K562 (cell line): ENCODE data around the gene EBI3. TPM values are rescaled to one million over a fixed set of nuclear protein-coding genes. Genes with fewer than 3 reads are reported as not detected.
A peak's percentile ranks its signal among the peaks of the same experiment; 100 is the strongest.

ENCODE experiments used
- ETS2 ChIP-seq: IDR thresholded peaks from 2 replicates; pipeline ENCODE4 v1.6.1; 2016; ENCODE audit warnings: borderline replicate concordance, missing genetic modification characterization, mild to moderate bottlenecking, moderate library complexity, missing compliant biosample characterization; ENCODE audit not compliant: poor library complexity, severe bottlenecking
- LCOR ChIP-seq: sonication (generic); formaldehyde crosslinking; IDR thresholded peaks from 2 replicates; pipeline ENCODE4 v1.8.0; 2022; ENCODE audit warnings: mild to moderate bottlenecking, missing genetic modification reagents
- NRF1 ChIP-seq, 2 experiments: fragments of 450-650 bp; IDR thresholded peaks in 1 of 2; conservative IDR thresholded peaks in 1 of 2; 2 replicates each; pipeline ENCODE4 v1.6.1; 2014; ENCODE audit warnings: mild to moderate bottlenecking in 2 of 2
- SIX5 ChIP-seq, 2 experiments: IDR thresholded peaks; 2 replicates each; pipeline ENCODE4 v1.6.1; 2011; ENCODE audit warnings: low read length in 2 of 2, borderline replicate concordance in 1 of 2, low read depth in 1 of 2, mild to moderate bottlenecking in 1 of 2, moderate library complexity in 1 of 2; ENCODE audit not compliant: insufficient read depth in 1 of 2
- SMAD2 ChIP-seq: fragments of 150-350 bp; IDR thresholded peaks from 2 replicates; pipeline ENCODE4 v1.6.1; 2014; ENCODE audit warnings: low read depth, mild to moderate bottlenecking, low read length
- TAF9B ChIP-seq: fragments of 450-650 bp; IDR thresholded peaks from 2 replicates; pipeline ENCODE4 v1.6.1; 2018; ENCODE audit warnings: mild to moderate bottlenecking; ENCODE audit not compliant: partially characterized antibody
- ZNF239 ChIP-seq: fragments of 250-450 bp; sonication (Bioruptor Pico); IDR thresholded peaks from 2 replicates; pipeline ENCODE4 v1.4.0; 2020; ENCODE audit warnings: mild to moderate bottlenecking
- ZNF316 ChIP-seq: fragments of 450-650 bp; IDR thresholded peaks from 2 replicates; pipeline ENCODE4 v1.6.1; 2016
- ZNF354B ChIP-seq: fragments of 250-450 bp; sonication (Bioruptor Pico); IDR thresholded peaks from 2 replicates; pipeline ENCODE4 v1.4.0; 2020
- ZSCAN32 ChIP-seq: fragments of 450-650 bp; formaldehyde crosslinking; IDR thresholded peaks from 2 replicates; pipeline ENCODE4 v1.4.0; 2020; ENCODE audit warnings: mild to moderate bottlenecking, moderate library complexity
- ZZZ3 ChIP-seq: fragments of 450-650 bp; IDR thresholded peaks from 2 replicates; pipeline ENCODE4 v1.6.1; 2016; ENCODE audit warnings: antibody characterized with exemption, mild to moderate bottlenecking, moderate library complexity
- polyA plus RNA-seq, 8 experiments: library from polyadenylated mRNA; depleted of rRNA in 4 of 8; stranded (reverse) in 5 of 8; unstranded in 3 of 8; fragments of >200 nt; fragmentation: Nextera tagmentation in 2 of 8; fragmentation: Illumina TruSeq in 1 of 8; extraction: Ambion mirVana in 2 of 8; extraction: Trizol in 1 of 8; gene quantifications; 2 replicates each; pipeline versions ENCODE4 v1.2.1 to v1.2.3, GENCODE V29; 2011 to 2014; ENCODE audit warnings: inconsistent platforms in 1 of 8, missing spikeins in 1 of 8
- total RNA-seq, 7 experiments: library from RNA; depleted of rRNA in 6 of 7; stranded (reverse); fragments of >200 nt in 6 of 7; fragmentation: Illumina TruSeq in 2 of 7; extraction: Trizol in 2 of 7; gene quantifications; 2 replicates each; pipeline versions ENCODE4 v1.2.1 to v1.2.3, GENCODE V29; 2011 to 2021; ENCODE audit warnings: low replicate concordance in 1 of 7
- TF ChIP-seq, protein P1 (sequence below): sonication (generic); formaldehyde crosslinking; IDR thresholded peaks from 2 replicates; pipeline ENCODE4 v1.8.1; 2023; ENCODE audit warnings: mild to moderate bottlenecking, missing genetic modification reagents
- TF ChIP-seq, protein P2 (sequence below), 2 experiments: IDR thresholded peaks; 2 replicates each; pipeline ENCODE4 v1.6.1; 2012; ENCODE audit warnings: improper control_type of control experiment in 2 of 2, low read depth in 2 of 2, low read length in 2 of 2, borderline replicate concordance in 1 of 2
- TF ChIP-seq, protein P3 (sequence below), 3 experiments: fragments of 200-800 bp in 1 of 3; sonication (Bioruptor generic) in 1 of 3; sonication (generic) in 1 of 3; formaldehyde crosslinking in 1 of 3; IDR thresholded peaks; 2 replicates each; pipeline versions ENCODE4 v1.6.1 to v1.8.0; 2016 to 2022; ENCODE audit warnings: mild to moderate bottlenecking in 2 of 3, missing compliant biosample characterization in 2 of 3, missing genetic modification characterization in 2 of 3, missing genetic modification reagents in 1 of 3
- TF ChIP-seq, protein P4 (sequence below): sonication (generic); formaldehyde crosslinking; IDR thresholded peaks from 2 replicates; pipeline ENCODE4 v1.8.1; 2023; ENCODE audit warnings: mild to moderate bottlenecking, missing genetic modification reagents
- TF ChIP-seq, protein P5 (sequence below): sonication (generic); formaldehyde crosslinking; IDR thresholded peaks from 2 replicates; pipeline ENCODE4 v1.8.0; 2022; ENCODE audit warnings: mild to moderate bottlenecking, missing genetic modification reagents, borderline replicate concordance

The EBI3 gene
- total and polyA plus RNA-seq, 9 of the 15 experiments (the other 6 are each of a cell fraction or from before 2014, with no cell fraction given), result 0.08 to 0.35 (median 0.22) TPM; not detected in 6

DNA sequence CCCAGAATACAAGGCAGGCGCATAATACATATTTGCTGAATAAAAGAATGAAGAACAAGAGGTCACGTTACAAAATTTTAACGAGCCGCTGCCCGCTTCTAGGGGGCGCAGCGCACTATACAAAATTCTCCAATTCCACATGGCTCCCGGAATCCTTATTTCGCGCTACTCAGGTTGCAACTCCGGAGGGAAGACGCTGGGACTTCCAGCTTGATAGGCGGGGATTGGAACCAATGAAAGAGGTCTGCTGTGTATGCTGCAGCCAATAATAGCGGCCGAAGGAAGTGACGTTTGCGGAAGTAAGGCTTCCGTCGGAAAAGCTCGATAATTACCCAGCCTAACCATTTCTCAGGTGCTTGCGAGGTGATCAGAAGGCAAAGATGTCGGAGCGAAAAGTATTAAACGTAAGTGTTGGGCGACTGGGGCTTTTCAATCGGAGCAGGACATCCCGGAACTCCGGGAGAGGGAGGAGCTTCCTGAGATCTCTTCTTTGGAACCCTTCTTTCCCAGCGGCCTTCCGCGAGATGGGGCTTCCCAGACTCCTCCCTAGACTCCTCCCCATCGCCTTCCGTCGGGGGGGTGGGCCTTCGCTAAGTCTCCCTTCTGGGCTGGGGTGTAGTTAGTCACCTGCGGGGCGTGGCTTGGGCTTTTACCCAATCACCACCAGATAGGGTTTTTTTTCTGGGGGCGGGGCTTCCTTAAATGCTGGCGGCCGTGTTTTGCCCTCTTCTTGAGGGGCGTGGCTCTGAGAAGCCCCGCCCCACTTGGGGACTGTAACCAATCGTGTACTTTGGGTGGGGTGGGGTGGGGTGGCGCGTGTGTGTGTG lies 17.7 kb downstream of the EBI3 start, which contains the start of gene YJU2 (continued):
- TF ChIP-seq LCOR (peak; percentile 47; the same call in 1 of the 2 replicates), ZNF354B (CRISPR knock-in tag) (no peak), TAF9B (peak; percentile 85), ZNF239 (CRISPR knock-in tag) (no peak), ZNF316 (no peak), ETS2 (tag) (no peak), NRF1 (conservative IDR thresholded peaks at IDR 0.05 in 1 of 2, IDR thresholded peaks at IDR 0.05 in 1 of 2) (peak; percentile 37 to 50; a peak in 2 of 4 replicates), SIX5 (IDR thresholded peaks at IDR 0.05; ENCODE audit: borderline replicate concordance in 1 of 2, insufficient read depth in 1 of 2, low read depth in 1 of 2, low read length in 2 of 2) (peak; percentile 49 to 60; a peak in 3 of 4 replicates), ZSCAN32 (no peak), SMAD2 (no peak), ZZZ3 (no peak; the same call in 1 of the 2 replicates)
- TF ChIP-seq, protein P1, sequence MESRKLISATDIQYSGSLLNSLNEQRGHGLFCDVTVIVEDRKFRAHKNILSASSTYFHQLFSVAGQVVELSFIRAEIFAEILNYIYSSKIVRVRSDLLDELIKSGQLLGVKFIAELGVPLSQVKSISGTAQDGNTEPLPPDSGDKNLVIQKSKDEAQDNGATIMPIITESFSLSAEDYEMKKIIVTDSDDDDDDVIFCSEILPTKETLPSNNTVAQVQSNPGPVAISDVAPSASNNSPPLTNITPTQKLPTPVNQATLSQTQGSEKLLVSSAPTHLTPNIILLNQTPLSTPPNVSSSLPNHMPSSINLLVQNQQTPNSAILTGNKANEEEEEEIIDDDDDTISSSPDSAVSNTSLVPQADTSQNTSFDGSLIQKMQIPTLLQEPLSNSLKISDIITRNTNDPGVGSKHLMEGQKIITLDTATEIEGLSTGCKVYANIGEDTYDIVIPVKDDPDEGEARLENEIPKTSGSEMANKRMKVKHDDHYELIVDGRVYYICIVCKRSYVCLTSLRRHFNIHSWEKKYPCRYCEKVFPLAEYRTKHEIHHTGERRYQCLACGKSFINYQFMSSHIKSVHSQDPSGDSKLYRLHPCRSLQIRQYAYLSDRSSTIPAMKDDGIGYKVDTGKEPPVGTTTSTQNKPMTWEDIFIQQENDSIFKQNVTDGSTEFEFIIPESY (CRISPR knock-in tag), result no peak
- TF ChIP-seq, protein P2, sequence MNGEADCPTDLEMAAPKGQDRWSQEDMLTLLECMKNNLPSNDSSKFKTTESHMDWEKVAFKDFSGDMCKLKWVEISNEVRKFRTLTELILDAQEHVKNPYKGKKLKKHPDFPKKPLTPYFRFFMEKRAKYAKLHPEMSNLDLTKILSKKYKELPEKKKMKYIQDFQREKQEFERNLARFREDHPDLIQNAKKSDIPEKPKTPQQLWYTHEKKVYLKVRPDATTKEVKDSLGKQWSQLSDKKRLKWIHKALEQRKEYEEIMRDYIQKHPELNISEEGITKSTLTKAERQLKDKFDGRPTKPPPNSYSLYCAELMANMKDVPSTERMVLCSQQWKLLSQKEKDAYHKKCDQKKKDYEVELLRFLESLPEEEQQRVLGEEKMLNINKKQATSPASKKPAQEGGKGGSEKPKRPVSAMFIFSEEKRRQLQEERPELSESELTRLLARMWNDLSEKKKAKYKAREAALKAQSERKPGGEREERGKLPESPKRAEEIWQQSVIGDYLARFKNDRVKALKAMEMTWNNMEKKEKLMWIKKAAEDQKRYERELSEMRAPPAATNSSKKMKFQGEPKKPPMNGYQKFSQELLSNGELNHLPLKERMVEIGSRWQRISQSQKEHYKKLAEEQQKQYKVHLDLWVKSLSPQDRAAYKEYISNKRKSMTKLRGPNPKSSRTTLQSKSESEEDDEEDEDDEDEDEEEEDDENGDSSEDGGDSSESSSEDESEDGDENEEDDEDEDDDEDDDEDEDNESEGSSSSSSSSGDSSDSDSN (IDR thresholded peaks at IDR 0.05; ENCODE audit: borderline replicate concordance in 1 of 2, low read depth in 2 of 2, low read length in 2 of 2), result peak in 1 of 2 experiments; percentile 48; a peak in 1 of 4 replicates
- TF ChIP-seq, protein P3, sequence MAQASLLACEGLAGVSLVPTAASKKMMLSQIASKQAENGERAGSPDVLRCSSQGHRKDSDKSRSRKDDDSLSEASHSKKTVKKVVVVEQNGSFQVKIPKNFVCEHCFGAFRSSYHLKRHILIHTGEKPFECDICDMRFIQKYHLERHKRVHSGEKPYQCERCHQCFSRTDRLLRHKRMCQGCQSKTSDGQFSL (CRISPR knock-in tag; IDR thresholded peaks at IDR 0.05), result no peak
- TF ChIP-seq, protein P3 (tag; IDR thresholded peaks at IDR 0.05), result no peak
- TF ChIP-seq, protein P4, sequence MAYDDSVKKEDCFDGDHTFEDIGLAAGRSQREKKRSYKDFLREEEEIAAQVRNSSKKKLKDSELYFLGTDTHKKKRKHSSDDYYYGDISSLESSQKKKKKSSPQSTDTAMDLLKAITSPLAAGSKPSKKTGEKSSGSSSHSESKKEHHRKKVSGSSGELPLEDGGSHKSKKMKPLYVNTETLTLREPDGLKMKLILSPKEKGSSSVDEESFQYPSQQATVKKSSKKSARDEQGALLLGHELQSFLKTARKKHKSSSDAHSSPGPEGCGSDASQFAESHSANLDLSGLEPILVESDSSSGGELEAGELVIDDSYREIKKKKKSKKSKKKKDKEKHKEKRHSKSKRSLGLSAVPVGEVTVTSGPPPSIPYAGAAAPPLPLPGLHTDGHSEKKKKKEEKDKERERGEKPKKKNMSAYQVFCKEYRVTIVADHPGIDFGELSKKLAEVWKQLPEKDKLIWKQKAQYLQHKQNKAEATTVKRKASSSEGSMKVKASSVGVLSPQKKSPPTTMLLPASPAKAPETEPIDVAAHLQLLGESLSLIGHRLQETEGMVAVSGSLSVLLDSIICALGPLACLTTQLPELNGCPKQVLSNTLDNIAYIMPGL, result peak; percentile 62; the same call in 1 of the 2 replicates
- TF ChIP-seq, protein P5, sequence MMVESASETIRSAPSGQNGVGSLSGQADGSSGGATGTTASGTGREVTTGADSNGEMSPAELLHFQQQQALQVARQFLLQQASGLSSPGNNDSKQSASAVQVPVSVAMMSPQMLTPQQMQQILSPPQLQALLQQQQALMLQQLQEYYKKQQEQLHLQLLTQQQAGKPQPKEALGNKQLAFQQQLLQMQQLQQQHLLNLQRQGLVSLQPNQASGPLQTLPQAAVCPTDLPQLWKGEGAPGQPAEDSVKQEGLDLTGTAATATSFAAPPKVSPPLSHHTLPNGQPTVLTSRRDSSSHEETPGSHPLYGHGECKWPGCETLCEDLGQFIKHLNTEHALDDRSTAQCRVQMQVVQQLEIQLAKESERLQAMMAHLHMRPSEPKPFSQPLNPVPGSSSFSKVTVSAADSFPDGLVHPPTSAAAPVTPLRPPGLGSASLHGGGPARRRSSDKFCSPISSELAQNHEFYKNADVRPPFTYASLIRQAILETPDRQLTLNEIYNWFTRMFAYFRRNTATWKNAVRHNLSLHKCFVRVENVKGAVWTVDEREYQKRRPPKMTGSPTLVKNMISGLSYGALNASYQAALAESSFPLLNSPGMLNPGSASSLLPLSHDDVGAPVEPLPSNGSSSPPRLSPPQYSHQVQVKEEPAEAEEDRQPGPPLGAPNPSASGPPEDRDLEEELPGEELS (CRISPR knock-in tag), result no peak
